ENCODE results near the gene WRAP73.

The WRAP73 gene

DNA sequence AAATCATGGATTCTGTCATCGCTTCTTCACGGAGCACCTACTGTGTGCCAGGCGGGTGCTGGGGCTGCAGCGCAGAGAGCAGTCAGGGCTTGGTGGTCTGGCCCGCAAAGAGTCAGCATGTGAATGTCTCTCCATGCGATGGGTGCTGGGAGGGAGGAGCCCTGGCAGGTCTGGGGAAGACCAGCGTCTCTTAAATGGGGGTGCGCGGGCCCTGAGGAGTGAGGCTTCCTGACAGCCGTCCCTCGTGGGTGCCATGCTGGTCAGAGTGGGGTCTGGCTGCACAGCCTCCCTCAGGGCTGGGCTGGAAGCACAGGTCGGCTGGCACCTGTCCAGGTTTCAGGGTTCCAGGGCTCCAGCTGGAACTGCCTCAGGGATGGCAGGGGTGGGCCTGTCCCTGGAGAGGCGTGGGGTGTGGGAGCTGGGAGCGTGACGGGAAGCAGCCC is 20.9 kb upstream of the WRAP73 start:
- Mint-ChIP-seq H3K36me3 (ENCODE audit: insufficient read depth) (peaks cover 4% of the 10 kb centered on the region), H3K27me3 (peaks cover 50% of the 10 kb centered on the region), H3K9me3 (no peaks in the 10 kb centered on the region), H3K4me1 (peaks cover 16% of the 10 kb centered on the region), H3K4me3 (no peak overlapping the region), H3K27ac (ENCODE audit: low read depth) (no peak overlapping the region)
- ATAC-seq (replicated peaks; ENCODE audit: extremely low read depth, poor library complexity, severe bottlenecking) (no peak), DNase-seq (ENCODE audit: low spot score in 2 of 2) (no peak)

DNA sequence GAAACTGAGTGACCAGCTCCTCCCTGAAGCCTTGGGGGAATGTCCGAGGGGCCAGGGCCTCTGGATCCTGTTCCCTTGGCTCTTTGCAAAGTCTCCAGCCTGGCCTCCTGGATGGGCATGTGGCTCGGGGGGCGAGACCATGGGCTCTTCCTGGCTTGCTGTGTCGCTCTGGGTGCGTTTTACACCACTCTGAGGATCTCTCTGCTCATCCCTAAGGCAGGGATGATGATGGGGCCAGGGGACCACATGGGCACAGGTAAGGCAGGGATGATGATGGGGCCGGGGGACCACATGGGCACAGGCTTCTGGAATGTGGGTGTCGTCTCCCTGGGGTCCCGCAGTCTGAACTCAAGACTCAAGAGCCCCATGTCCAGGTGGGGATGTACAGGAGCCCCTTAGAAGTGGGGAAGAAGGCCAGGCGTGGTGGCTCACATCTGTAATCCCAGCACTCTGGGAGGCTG is 20.1 kb upstream of the WRAP73 start:
- ATAC-seq (replicated peaks; ENCODE audit: extremely low read depth, poor library complexity, severe bottlenecking) (no peak), DNase-seq (ENCODE audit: low spot score in 2 of 2) (no peak)
- H3K4me1 Mint-ChIP-seq = peaks cover 16% of the 10 kb centered on the region
- no peak overlapping the region for H3K27ac Mint-ChIP-seq (ENCODE audit: low read depth)
- H3K9me3 Mint-ChIP-seq = no peaks in the 10 kb centered on the region
- H3K36me3 Mint-ChIP-seq (ENCODE audit: insufficient read depth) = peaks cover 4% of the 10 kb centered on the region
- H3K27me3 Mint-ChIP-seq = peaks cover 50% of the 10 kb centered on the region
- H3K4me3 Mint-ChIP-seq = no peak overlapping the region

DNA sequence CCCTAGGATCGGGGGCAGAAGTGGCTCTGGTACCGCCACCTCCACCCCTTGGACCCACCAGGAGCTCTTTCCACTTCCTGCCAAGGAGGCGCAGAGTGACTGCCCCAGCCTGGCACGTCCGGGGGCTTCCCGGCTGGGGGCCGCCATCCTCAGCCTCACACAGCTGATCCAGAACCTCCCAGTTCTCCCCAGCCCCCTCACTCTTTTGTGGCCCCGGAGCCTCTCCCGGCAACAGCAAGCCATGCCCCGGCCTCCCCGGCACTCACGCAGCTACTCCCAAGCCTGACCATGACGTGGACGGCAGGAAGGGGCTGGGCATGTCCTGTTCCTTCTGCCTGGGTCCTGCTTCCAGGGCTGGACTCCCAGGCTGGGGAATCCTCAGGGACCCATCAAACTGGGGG is 19.5 kb upstream of the WRAP73 start:
- ATAC-seq (replicated peaks; ENCODE audit: extremely low read depth, poor library complexity, severe bottlenecking) (no peak), DNase-seq (ENCODE audit: low spot score in 2 of 2) (no peak)
- no peaks in the 10 kb centered on the region for H3K9me3 Mint-ChIP-seq
- peaks cover 16% of the 10 kb centered on the region for H3K4me1 Mint-ChIP-seq
- H3K27me3 Mint-ChIP-seq = peaks cover 50% of the 10 kb centered on the region
- no peak overlapping the region for H3K27ac Mint-ChIP-seq (ENCODE audit: low read depth)
- H3K36me3 Mint-ChIP-seq (ENCODE audit: insufficient read depth) = peaks cover 4% of the 10 kb centered on the region
- no peak overlapping the region for H3K4me3 Mint-ChIP-seq

DNA sequence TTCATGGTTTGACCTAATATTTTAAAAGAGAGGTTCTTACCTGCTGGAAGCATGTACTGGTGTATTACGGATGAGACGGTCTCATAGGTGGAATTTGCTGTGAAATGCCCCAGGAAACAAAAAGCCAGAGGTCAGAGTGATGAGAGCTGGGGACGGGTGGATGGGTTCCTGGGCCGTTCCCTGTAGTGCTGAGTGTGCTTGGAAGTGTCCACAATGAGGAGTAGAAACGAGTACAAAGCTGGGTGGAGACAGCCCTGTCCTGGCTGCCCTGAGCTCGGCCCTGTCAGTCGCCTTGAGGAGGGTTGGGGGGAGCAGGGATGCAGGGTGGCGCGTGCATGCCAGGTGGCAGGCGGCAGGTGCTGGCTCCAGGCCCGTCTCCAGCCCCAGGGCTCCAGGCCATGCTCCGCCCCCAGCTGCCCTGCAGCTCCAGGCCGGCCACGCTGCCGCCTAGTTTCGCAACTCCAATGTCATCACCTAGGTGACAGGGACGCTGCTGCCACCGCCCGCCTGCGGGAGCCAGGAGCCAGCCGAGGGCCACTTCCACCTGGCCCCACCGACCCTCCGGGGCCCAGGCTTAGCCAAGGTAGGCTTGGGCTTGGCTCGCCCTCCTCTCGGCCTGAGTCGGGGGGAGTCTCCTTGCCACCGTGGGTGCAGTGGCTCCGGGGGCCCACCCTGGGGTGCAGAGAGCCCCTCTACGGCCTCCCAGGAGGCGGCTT is 18.8 kb upstream of the WRAP73 start:
- H3K36me3 Mint-ChIP-seq (ENCODE audit: insufficient read depth) = peaks cover 4% of the 10 kb centered on the region
- no peak for ATAC-seq (replicated peaks; ENCODE audit: extremely low read depth, poor library complexity, severe bottlenecking)
- H3K27ac Mint-ChIP-seq (ENCODE audit: low read depth) = no peak overlapping the region
- peaks cover 48% of the 10 kb centered on the region for H3K27me3 Mint-ChIP-seq
- DNase-seq (ENCODE audit: low spot score in 2 of 2) = no peak
- no peaks in the 10 kb centered on the region for H3K9me3 Mint-ChIP-seq
- H3K4me1 Mint-ChIP-seq = peaks cover 15% of the 10 kb centered on the region
- H3K4me3 Mint-ChIP-seq = no peak overlapping the region

DNA sequence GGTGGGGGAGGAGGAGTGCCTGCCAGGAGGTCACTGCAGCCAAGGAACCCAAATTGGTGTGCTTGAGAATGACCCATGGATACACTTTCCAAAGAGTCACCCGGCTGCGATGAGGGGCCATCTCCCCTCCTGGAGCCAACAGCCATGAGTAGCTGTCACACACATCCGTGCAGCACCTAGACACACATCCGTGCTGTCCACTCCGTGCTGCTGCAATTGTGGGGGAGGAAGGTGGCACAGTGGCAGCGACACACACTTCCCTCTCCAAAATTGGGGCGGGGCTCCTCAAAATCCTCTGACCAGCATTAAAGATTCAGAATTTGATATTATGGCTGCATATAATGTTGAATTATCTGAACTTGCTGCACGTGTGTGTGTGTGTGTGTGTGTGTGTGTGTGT is 18.2 kb upstream of the WRAP73 start:
- no peak for DNase-seq (ENCODE audit: low spot score in 2 of 2)
- no peak overlapping the region for H3K4me3 Mint-ChIP-seq
- ATAC-seq (replicated peaks; ENCODE audit: extremely low read depth, poor library complexity, severe bottlenecking) = no peak
- H3K27me3 Mint-ChIP-seq = peaks cover 42% of the 10 kb centered on the region
- no peaks in the 10 kb centered on the region for H3K9me3 Mint-ChIP-seq
- H3K27ac Mint-ChIP-seq (ENCODE audit: low read depth) = no peak overlapping the region
- H3K36me3 Mint-ChIP-seq (ENCODE audit: insufficient read depth) = peaks cover 1% of the 10 kb centered on the region
- peaks cover 9% of the 10 kb centered on the region for H3K4me1 Mint-ChIP-seq

DNA sequence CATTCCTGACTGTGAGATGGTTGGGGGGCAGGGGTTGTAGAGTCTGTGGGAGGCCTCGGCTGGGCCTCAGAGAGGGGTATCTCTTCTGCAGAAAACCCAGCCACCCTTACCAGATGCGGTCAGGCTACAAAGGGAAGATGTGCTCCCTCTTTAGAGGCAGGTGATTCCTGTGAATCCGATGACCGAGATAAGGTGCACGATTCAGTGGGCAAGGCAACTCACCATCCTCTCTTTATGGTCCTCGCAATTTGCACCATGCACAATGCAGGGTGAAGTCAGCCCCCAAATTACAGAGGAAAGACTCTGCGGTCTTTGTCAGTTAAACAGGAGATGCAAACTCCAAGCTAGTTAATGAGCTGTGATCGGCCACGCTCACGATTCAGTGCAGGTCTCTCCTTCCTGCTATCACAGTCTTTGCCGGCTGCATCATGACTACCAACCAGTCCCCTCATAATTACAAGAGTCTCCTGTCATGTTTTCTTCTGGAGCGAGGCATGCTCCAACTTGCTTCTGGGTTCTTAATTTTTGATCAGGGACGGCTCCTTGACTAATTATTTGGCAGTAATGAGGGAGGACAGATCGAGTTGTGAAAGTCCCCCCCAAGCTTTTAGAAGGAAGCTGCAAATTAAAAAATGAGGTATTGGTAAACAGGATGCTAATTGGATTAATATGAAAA is 14.9 kb upstream of the WRAP73 start:
- ATAC-seq (replicated peaks; ENCODE audit: extremely low read depth, poor library complexity, severe bottlenecking) (no peak), DNase-seq (ENCODE audit: low spot score in 2 of 2) (no peak)
- Mint-ChIP-seq H3K27me3 (peaks cover 22% of the 10 kb centered on the region), H3K4me1 (no peaks in the 10 kb centered on the region), H3K9me3 (no peaks in the 10 kb centered on the region), H3K27ac (ENCODE audit: low read depth) (no peak overlapping the region), H3K36me3 (ENCODE audit: insufficient read depth) (no peaks in the 10 kb centered on the region), H3K4me3 (no peak overlapping the region)

DNA sequence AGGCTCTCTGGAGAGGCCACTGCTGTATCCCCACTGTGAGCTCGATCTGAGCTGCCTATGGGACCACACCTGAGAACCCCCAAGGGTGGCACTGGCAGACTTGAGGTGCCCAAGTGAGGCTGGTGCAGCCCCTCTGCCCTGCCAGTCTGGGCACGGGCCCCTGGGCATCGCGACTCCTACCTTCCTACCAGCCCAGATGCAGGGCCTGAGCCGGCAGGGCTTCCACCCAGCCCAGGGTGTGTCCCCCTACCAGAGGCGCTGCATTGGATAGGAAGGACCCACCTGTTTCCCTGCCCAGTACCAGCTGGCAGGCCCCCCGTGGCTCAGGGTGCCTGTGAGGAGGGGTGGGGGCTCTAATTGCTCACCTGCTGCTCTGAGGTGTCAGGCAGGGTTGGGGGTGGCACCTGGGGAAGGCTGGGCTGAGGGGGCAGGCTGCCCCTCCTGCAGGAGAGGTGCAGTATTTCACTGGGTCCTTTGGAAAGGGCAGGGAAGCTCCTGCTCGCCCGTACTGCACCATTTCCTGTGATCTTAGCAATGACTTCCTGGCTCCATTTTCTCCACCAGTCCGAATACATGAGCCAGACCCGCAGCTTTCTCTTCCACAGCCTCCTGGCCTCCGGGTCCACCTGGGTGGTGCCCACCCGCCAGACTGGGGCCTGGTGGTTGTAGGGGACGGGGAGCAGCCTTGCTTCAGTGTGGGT is 14.2 kb upstream of the WRAP73 start:
- Mint-ChIP-seq H3K27me3 (peaks cover 26% of the 10 kb centered on the region), H3K4me1 (no peaks in the 10 kb centered on the region), H3K4me3 (no peak overlapping the region), H3K9me3 (no peaks in the 10 kb centered on the region), H3K36me3 (ENCODE audit: insufficient read depth) (no peaks in the 10 kb centered on the region), H3K27ac (ENCODE audit: low read depth) (no peak overlapping the region)
- DNase-seq (ENCODE audit: low spot score in 2 of 2) = no peak
- ATAC-seq (replicated peaks; ENCODE audit: extremely low read depth, poor library complexity, severe bottlenecking) = no peak

DNA sequence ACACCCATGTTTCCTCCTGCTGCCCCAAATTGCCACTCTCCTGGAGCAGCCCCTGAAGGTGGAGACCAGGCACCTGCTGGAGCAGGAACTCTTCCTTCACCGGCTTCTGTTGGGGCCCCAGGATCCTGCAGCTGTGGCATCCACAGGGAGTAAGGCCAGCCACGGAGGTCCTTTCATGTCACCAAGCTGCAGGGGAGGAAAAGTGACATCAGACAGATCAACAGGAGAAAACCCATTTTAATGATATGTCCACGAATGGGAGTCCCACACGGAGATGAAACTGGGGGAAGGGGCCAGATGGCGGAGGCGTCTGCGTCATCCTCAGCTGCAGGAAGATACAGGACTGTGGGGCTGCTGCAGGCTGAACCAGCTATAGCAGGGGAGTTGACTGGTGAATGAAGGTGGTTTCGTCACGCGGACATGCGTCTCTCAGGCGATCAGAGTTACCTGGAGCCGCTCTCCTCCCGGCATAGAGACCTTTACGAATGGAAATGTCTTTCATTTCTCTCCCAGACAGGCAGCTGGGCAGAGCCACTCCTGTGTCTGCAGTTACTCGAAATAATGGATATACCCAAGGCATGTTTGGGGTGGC is 12.3 kb upstream of the WRAP73 start:
- ATAC-seq (replicated peaks; ENCODE audit: extremely low read depth, poor library complexity, severe bottlenecking) = no peak
- H3K27me3 Mint-ChIP-seq = peaks cover 34% of the 10 kb centered on the region
- H3K4me3 Mint-ChIP-seq = no peak overlapping the region
- DNase-seq (ENCODE audit: low spot score in 2 of 2) = no peak
- no peaks in the 10 kb centered on the region for H3K9me3 Mint-ChIP-seq
- H3K27ac Mint-ChIP-seq (ENCODE audit: low read depth) = no peak overlapping the region
- H3K4me1 Mint-ChIP-seq = no peaks in the 10 kb centered on the region
- no peaks in the 10 kb centered on the region for H3K36me3 Mint-ChIP-seq (ENCODE audit: insufficient read depth)

DNA sequence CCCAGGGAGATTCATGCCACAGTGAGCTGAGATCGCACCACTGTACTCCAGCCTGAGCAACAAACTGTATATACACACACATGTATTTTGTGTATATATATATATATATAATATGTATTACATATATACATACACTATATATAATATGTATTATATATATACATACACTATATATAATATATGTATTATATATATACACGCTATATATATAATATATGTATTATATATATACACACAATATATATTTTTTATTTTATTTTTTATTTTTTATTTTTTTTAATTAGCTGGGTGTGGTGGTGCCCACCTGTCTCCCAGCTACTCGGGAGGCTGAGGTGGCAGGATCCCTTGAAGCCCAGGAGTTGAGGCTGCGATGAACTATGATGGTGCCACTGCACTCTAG is 11.7 kb upstream of the WRAP73 start:
- Mint-ChIP-seq H3K27ac (ENCODE audit: low read depth) (no peak overlapping the region), H3K4me1 (no peaks in the 10 kb centered on the region), H3K36me3 (ENCODE audit: insufficient read depth) (no peaks in the 10 kb centered on the region), H3K27me3 (peaks cover 34% of the 10 kb centered on the region), H3K9me3 (no peaks in the 10 kb centered on the region), H3K4me3 (no peak overlapping the region)
- DNase-seq (ENCODE audit: low spot score in 2 of 2) (no peak), ATAC-seq (replicated peaks; ENCODE audit: extremely low read depth, poor library complexity, severe bottlenecking) (no peak)

DNA sequence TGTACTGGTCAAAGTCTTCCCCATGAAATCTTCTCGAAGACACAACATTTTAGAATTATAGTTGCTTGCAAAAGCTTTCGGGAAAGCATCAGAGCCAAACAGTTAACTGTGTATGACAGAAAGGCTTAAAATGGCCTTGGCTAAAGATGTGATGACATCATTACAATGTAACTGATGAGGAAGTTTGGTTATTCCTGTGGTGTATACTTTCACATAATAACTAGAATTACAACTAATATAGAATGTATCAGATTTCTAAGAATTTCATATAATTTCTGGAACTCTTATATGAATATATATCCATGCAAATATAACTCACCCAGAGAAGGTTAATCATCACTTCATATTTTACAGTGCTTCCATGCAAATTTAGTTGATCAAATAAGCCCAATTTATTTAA is 10.8 kb upstream of the WRAP73 start:
- ATAC-seq (replicated peaks; ENCODE audit: extremely low read depth, poor library complexity, severe bottlenecking) (no peak), DNase-seq (ENCODE audit: low spot score in 2 of 2) (no peak)
- Mint-ChIP-seq H3K4me3 (no peak overlapping the region), H3K36me3 (ENCODE audit: insufficient read depth) (no peaks in the 10 kb centered on the region), H3K9me3 (no peaks in the 10 kb centered on the region), H3K27ac (ENCODE audit: low read depth) (no peak overlapping the region), H3K27me3 (peaks cover 38% of the 10 kb centered on the region), H3K4me1 (no peaks in the 10 kb centered on the region)

DNA sequence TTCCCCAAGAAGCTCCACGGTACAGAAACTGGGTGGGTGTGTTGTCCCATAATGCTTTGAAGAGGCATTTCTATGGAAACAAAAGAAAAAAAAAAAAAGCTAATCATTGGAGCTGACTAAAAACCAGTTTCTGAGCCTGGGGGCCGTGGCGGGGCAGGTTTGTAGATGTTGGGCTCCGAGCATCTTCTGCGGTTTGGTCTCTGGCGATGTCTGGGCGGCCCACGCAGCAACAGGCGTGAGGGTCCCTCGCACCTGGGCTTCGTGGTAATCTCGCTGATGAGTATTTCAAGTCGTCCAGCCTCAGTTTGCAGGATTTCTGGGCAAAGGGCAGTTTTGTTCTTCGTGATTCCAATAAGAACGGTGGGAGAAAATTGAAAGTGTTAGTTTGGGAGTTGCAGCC is 9.2 kb upstream of the WRAP73 start:
- peaks cover 54% of the 10 kb centered on the region for H3K27me3 Mint-ChIP-seq
- ATAC-seq (replicated peaks; ENCODE audit: extremely low read depth, poor library complexity, severe bottlenecking) (no peak), DNase-seq (ENCODE audit: low spot score in 2 of 2) (no peak)
- H3K27ac Mint-ChIP-seq (ENCODE audit: low read depth) = no peak overlapping the region
- no peaks in the 10 kb centered on the region for H3K9me3 Mint-ChIP-seq
- H3K4me1 Mint-ChIP-seq = no peaks in the 10 kb centered on the region
- no peak overlapping the region for H3K4me3 Mint-ChIP-seq
- H3K36me3 Mint-ChIP-seq (ENCODE audit: insufficient read depth) = no peaks in the 10 kb centered on the region

DNA sequence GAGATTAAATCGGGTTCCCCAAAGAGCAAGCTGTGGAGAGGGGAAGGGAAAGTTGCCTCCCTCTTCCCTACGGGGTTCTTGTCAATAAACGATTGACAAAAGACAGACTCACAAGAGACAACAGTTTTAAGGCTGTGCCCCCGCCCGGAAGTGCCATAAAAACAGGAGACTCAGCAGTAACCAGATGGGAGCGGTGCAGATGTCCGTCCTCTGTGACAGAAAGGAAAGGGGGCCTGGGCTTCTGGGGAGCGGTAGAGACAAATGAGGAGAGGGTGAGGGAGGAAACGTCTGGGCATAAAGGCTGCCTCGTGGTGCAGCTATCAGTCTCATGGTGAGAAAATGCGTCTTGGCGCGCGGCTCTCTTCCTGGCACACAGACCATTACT is 8.3 kb upstream of the WRAP73 start:
- DNase-seq (ENCODE audit: low spot score in 2 of 2) (no peak), ATAC-seq (replicated peaks; ENCODE audit: extremely low read depth, poor library complexity, severe bottlenecking) (no peak)
- no peak overlapping the region for H3K4me3 Mint-ChIP-seq
- H3K4me1 Mint-ChIP-seq = no peaks in the 10 kb centered on the region
- H3K27ac Mint-ChIP-seq (ENCODE audit: low read depth) = no peak overlapping the region
- no peaks in the 10 kb centered on the region for H3K36me3 Mint-ChIP-seq (ENCODE audit: insufficient read depth)
- peaks cover 63% of the 10 kb centered on the region for H3K27me3 Mint-ChIP-seq
- no peaks in the 10 kb centered on the region for H3K9me3 Mint-ChIP-seq
